Cortex of kidney (tissue), 1 donor: ENCODE measurements around the gene SPINDOC.
"Not testable (repeated sequence)": the region's sequence is repeated elsewhere in the genome, so short reads cannot be mapped to it uniquely, and the experiment has no call there.

Source experiments
- DNase-seq: peaks from one replicate; lab custom pipeline; 2025; lab: John Stamatoyannopoulos, UW

Gene SPINDOC

DNA sequence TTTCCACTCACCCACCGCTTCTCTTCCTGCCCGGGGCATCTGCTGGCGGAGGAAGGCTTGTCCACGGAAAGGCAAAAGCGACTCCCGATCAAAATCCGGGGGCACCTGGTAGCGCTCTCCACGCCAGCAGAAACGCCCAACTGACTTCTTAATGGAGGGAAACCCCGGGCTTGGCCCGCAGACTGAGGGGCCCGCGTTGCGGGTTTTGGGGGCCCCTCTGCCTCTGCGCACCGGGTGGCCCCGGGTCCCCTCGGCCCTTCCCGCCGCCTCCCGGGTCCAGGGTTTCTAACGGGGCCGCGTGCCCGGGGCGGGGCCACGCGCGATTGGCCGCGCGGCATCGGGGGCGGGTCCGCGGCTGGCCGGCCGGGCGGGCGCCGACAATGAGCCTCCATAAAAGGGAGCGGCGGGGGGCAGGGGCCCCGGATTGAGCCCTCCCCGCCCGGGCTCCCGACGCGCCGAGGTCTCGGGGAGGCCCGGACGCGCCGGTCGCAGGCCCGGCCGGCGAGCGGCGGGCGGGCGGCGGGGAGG is at the start of gene SPINDOC:
Gene SPINDOC (plus strand): TSS at position 422 of the 528 bp plus-strand sequence. CDS start 231 bp downstream, outside the sequence.
- DNase-seq = peak; percentile 35

DNA sequence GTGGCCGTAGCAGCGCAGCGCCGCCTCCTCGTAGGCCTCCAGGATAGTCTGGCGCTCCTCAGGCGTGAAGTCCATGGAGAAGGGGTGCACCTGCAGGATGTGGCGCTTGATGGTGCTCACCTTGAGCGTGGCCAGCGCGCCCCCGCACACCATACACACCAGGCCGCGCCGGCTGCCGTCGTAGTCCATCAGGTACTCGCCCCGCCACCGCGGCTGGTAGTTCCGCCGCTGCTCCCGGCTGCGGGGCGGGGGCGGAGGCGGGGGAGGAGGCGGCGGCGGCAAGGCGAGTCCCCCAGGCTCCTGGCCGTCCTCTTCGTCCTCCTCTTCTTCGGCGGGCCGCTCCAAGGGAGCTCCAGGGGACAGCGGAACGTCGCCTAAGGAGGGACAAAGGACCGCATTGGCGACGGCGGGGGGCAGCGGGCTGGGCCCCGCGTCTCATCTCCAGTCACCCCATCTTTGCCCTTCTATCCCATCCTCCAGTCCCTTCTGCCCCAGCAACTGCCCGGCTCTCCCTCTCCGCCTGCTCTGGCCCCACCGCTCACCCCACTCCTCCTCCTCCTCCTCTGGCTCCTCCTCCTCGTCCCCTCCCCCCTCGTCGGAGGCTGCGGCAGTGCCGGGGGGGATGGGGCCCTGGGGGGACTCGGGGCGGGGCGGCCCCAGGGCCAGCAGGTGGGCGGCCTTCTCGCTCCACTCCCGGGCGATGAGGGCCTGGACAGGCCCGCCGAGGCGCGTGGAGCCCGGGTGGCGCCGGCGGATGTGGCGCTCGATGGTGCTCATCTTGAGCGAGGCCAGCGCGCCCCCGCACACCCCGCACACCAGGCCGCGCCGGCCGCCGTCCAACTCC is 49.5 kb upstream of the SPINDOC start:
- DNase-seq = no peak

GRCh38 chr11:63764340-63764678 is 48.9 kb upstream of the SPINDOC start:
- DNase-seq = no peak

- DNase-seq = no peak
Observed at GRCh38 chr11:63764679-63765647, 48.3 kb upstream of the SPINDOC start.

DNA sequence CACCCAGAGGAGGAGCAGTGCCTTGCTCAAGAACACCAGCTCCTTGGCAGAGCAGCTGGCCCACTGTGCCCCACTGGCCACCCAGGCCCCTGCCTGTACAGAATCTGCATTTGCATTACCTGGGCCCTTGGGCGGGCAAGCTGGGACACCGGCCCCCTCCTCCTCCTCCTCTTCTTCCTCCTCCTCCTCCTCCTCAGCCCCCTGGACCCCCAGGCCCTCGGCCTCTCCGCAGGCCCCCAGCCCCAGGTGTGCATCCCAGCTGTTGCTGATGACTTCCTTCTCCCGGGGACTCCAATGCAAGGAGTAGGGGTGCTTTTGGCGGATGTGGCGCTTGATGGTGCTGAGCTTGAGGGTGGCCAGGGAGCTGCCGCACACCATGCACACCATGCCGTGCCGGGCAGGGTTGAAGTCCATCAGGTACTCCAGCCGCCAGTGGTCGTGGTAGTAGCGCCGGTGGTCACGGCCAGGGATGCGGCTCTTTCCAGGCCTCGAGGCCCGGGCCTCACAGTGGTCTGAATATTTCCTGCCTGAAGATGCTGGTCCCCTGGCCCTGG is 47.5 kb upstream of the SPINDOC start:
- DNase-seq = no peak

GRCh38 chr11:63766531-63767235 is 46.6 kb upstream of the SPINDOC start:
- no peak for DNase-seq

- no peak for DNase-seq
Observed at GRCh38 chr11:63767267-63767564, 46.0 kb upstream of the SPINDOC start.

DNA sequence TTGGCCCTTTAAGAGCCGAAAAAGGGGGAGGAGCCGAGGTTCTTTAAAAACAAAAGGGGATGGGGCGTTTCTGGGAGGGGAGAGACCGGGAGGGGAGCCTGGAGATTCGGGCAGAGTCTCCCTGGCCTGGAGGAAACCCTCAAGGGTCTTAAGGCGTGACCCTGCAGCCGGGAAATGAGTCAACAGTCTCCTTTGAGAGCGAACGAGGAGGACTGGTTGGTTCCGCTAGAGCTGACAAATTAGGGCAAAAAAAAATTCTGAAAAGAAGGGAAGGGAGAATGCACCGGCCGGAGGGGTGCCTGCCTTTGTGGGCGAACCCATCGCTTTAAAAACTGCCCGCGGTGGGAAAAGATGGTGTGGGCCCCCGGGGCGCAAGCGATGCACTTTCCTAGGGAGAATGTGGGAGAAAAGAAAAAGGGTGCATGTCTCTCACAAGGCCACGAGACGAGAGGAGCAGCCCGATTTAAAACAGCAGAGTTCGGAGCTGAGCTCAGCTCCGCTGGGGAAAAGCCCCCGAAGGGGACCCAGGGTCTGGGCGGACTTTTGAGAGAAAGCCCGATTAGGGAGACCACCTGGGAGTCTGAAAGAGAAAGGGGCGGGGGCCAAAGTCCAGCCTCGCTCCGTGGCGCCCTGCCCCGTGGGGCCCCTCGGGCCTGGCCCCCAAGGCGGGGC is 45.6 kb upstream of the SPINDOC start:
- no peak for DNase-seq

DNA sequence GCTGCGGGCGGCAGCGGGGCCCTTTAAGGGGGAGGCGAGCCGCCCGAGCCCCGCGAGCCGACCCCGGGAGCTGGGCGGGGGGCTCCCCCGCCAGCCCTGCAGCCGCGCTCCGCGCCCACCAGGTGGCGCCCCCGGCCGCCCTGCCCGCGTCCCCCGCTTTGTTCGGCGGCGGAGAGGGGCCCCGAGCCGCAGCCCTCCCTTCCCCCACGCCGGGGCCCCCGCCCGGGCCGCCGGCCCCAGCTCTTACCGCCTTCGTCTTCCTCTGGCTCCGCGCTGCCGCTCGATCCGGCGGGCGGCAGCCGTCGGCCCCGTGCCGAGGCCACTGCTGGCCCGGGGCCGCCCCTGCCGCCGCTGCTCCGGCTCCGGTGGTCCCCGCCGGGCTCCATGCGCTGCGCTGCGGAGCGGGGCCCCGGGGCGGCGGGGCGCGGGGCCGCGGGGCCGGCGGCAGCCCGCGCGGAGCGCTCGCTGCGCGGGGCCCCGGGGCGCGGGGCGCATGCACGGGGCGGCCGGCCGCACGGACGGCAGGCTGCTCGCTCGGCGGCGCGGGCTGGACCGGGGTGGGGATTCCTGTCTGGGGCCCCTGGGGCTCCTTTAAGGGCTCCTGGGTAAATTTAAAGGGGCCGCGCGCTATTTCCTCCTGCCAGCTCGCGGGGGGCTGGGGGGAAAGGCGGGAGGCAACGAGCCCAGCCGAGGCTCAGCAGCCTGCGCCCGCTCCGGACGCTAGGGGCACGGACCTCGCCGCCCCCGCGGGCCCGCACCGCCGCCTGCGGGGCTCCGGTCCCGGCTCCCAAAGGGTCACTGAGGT is 44.8 kb upstream of the SPINDOC start, which contains the start of gene ZFTA:
Gene ZFTA (minus strand): TSS at position 539 of the 805 bp plus-strand sequence. CDS start 153 bp downstream, at position 386.
- DNase-seq = no peak

DNA sequence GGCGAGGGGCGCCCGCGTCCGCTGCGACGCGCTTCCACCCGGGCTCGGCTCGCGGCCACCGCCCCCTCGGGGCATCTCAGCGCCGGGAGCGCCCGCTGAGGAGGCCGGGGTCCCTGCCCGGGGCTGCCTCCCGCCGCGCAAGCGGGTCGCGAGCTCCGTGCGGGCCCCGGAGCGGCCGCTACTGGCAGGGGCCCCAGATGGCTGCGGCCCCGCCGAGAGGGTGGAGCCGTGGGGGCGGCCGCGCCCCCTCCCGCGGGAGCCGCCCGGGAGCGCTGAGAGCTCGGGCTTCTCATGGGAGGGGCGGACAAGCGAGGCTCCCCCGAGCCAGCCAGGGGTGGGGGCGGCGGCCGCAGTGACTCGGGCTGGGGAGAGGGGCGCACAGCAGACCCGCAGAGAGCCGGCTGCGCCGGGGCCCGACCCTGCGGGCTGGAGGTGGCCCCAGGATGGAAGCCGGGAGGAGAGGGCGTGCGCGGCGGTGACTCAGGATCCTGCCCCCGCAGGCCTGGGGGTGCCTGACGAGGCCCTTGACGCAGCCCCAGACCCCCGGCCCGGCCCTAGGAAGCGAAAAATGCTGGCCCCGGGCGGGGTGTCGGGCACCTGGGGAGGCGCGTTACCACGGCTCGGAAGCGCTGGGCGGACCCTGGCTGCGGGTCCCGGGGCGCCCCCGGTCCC is 44.1 kb upstream of the SPINDOC start:
- DNase-seq = no peak

DNA sequence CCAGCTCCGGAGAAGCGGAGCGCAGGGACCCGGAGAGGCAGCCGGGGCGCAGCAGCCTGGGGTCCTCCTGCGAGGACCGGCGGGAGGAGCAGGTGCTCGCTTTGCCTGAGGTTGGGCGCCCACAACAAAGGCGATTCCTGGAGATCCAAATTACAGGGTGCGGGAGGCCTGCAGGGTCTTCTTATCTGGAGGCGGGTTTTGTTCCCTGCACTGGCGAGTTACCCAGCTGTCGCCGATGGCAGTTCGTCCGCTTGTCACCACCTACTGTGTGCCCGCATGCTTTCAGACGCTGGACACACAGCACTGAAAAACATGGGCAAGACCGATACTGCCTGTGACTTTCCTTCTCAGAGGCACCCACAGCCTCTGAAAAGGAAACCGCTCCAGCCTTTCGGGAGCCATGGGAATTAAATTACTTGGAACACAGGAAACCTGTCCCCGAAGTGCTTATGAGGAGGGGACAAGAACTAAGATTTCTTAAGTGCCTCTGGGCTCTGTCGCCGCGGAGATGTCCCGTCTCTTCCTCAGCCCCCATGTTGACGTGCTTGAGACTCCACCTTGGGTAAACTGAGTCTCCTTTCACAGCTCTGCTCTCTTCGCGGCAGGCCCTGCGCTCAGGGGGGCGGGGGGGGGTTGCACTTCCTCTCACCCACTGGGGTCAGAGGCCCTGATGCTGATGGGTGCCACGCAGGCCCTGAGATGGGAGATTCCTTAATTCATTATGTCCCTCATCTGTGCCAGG is 43.4 kb upstream of the SPINDOC start:
- no peak for DNase-seq

- no peak for DNase-seq
Observed at GRCh38 chr11:63770763-63771162, 42.5 kb upstream of the SPINDOC start.

GRCh38 chr11:63771741-63772318 is 41.4 kb upstream of the SPINDOC start:
- DNase-seq = not testable (repeated sequence)

DNA sequence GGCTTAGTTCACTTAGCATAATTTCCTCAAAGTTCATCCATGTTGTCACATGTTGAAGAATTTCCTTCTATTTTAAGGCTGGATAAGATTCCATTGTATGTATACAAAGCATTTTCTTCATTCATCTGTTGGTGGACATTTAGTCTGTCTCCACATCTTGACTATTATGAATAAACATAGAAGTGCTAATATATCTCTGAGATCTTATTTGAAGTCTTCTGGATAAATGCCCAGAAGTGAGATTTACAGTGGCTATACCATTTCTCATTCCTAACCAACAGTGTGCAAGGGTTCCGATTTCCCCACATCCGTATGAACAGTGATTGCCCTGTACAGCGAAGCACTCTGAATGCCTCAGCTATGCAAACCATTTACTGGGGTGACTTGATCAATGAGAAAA is 38.1 kb upstream of the SPINDOC start:
- DNase-seq = no peak

DNA sequence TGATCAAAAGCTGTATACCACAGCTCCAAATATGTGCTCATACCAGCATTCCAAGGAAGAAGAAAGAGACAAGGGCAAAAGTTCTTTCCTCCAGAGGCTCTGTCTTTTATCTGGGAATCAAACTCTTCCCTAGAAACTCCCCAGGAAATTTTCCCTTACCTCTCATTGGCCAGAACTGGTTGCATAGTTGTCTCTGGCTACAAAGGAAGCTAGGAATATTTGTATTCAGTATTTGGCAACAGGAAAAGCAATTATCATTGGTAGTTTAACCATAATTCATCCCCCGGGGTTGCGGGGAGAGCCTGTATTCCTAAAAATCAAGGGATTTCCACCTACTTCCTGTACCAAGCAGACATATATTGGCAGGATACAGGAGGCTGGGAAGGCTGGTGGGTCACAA is 34.2 kb upstream of the SPINDOC start:
- DNase-seq = no peak

DNA sequence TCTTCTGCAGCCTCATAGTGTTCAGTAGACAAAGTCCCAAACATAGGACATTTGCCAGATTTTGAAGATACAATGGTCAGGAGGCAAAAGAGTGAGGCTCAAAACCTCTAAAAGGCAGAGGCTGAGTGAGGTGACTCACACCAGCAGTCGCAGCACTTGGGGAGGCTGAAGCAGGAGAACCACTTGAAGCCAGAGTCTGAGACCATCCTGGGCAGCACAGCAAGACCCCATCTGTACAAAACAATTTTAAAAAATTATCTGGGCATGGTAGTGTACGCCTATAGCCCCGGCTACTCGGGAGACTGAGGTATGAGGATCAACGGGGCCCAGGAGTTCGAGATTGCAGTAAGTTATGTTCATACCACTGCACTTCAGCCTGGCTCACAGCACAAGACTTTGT is 30.5 kb upstream of the SPINDOC start:
- DNase-seq = no peak

GRCh38 chr11:63783925-63784592 is 29.2 kb upstream of the SPINDOC start:
- DNase-seq = no peak

- no peak for DNase-seq
Observed at GRCh38 chr11:63785823-63786222, 27.4 kb upstream of the SPINDOC start.
